Activated CD8-positive, alpha-beta T cell treated with anti-CD3 and anti-CD28 coated beads for 36 hours (primary cell): ENCODE data around the gene SLC6A19. TPM values are rescaled to one million over a fixed set of nuclear protein-coding genes. Genes with fewer than 3 reads are reported as not detected.

ENCODE experiments used
- ATAC-seq: fragments of 200-7000 bp; cut with Tn5 transposase; one replicate; pipeline ENCODE4 v1.10.0; 2021; ENCODE audit warnings: mild to moderate bottlenecking, moderate library complexity
- CTCF ChIA-PET: fragments of 350-600 bp; sonication (Branson Sonifier 250); formaldehyde crosslinking; loops from one replicate; lab custom pipeline; 2021; ENCODE audit warnings: antibody characterized with exemption; lab: Charles Lee
- POLR2A ChIA-PET: fragments of 350-600 bp; sonication (Branson Sonifier 250); formaldehyde crosslinking; loops from one replicate; lab custom pipeline; 2021; ENCODE audit warnings: antibody characterized with exemption; lab: Charles Lee
- DNase-seq: peaks from one replicate; pipeline ENCODE4 v3.0.0-alpha.2; 2020
- H3K27ac Mint-ChIP-seq: one replicate; pipeline ENCODE4 v1.8.0; 2021; ENCODE audit warnings: mild to moderate bottlenecking, mixed read lengths
- H3K27me3 Mint-ChIP-seq: one replicate; pipeline ENCODE4 v1.8.0; 2021; ENCODE audit warnings: mixed read lengths
- H3K36me3 Mint-ChIP-seq: one replicate; pipeline ENCODE4 v1.8.0; 2021; ENCODE audit warnings: low read depth, mixed read lengths
- H3K4me1 Mint-ChIP-seq: one replicate; pipeline ENCODE4 v1.8.0; 2021; ENCODE audit warnings: low read depth, mixed read lengths
- H3K4me3 Mint-ChIP-seq: one replicate; pipeline ENCODE4 v1.8.0; 2021; ENCODE audit warnings: mild to moderate bottlenecking, moderate library complexity, mixed read lengths
- H3K9me3 Mint-ChIP-seq: one replicate; pipeline ENCODE4 v1.8.0; 2021; ENCODE audit warnings: mixed read lengths
- intact Hi-C: fragments of 100-400 bp; cut with micrococcal nuclease; formaldehyde crosslinking; loops from one replicate; pipeline ENCODE4 v1.10.0; 2022
- total RNA-seq, 2 experiments: library from RNA; stranded (reverse); gene quantifications; one replicate each; pipeline ENCODE4 v1.2.3, GENCODE V29; 2021
- TF ChIP-seq, protein P1 (sequence below): fragments of 200-600 bp; IDR thresholded peaks from one replicate; pipeline ENCODE4 v1.8.0; 2022; ENCODE audit warnings: antibody characterized with exemption, mild to moderate bottlenecking

SLC6A19 gene
- total RNA-seq, 2 experiments from 2014 or later, result not detected

DNA sequence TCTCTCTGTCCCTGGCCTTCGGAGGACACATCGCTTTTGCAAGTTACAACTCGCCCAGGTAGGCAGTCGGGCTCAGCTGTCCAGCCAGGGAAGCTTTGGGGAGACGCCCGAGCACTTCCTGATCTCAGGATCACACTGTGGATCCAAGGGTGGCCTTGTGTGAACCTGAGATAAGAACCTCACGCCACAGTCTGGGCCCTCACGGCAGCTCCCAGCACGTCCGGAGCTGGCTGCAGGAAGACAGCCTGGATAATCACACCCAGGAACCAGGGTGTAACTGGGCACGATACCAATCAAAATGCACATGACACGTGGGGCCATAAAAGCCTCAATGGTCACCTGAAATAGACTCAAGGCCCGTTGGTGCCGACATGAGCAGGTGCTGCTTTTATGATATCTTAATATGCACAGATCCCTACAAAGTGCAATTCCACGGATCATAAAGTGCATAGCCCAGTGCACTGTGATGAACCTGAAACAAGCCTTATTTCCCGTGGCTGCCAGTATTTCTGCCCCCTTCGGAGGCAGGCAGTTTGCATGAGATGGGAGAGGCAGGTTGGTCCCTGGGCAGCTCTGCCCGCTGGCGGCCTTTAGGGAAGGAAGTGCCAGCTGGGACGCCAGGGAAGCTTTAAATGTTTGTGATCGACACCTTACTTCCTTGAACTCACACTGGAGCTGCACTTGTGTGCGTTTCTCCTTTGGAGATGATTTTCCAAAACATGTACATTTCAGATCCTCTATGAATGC, 38.3 kb downstream of the SLC6A19 start:
- no peaks in the 10 kb centered on the region for H3K36me3 Mint-ChIP-seq
- H3K9me3 Mint-ChIP-seq, result peaks cover 14% of the 10 kb centered on the region
- ATAC-seq, result no peak
- TF ChIP-seq, protein P1, sequence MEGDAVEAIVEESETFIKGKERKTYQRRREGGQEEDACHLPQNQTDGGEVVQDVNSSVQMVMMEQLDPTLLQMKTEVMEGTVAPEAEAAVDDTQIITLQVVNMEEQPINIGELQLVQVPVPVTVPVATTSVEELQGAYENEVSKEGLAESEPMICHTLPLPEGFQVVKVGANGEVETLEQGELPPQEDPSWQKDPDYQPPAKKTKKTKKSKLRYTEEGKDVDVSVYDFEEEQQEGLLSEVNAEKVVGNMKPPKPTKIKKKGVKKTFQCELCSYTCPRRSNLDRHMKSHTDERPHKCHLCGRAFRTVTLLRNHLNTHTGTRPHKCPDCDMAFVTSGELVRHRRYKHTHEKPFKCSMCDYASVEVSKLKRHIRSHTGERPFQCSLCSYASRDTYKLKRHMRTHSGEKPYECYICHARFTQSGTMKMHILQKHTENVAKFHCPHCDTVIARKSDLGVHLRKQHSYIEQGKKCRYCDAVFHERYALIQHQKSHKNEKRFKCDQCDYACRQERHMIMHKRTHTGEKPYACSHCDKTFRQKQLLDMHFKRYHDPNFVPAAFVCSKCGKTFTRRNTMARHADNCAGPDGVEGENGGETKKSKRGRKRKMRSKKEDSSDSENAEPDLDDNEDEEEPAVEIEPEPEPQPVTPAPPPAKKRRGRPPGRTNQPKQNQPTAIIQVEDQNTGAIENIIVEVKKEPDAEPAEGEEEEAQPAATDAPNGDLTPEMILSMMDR, result no peak
- H3K27ac Mint-ChIP-seq, result no peak overlapping the region
- intact Hi-C loops, result no loop called here
- ChIA-PET POLR2A (no interaction called here), CTCF (no interaction called here)
- H3K4me3 Mint-ChIP-seq, result no peak overlapping the region
- H3K4me1 Mint-ChIP-seq, result no peaks in the 10 kb centered on the region
- no peaks in the 10 kb centered on the region for H3K27me3 Mint-ChIP-seq
- no peak for DNase-seq

DNA sequence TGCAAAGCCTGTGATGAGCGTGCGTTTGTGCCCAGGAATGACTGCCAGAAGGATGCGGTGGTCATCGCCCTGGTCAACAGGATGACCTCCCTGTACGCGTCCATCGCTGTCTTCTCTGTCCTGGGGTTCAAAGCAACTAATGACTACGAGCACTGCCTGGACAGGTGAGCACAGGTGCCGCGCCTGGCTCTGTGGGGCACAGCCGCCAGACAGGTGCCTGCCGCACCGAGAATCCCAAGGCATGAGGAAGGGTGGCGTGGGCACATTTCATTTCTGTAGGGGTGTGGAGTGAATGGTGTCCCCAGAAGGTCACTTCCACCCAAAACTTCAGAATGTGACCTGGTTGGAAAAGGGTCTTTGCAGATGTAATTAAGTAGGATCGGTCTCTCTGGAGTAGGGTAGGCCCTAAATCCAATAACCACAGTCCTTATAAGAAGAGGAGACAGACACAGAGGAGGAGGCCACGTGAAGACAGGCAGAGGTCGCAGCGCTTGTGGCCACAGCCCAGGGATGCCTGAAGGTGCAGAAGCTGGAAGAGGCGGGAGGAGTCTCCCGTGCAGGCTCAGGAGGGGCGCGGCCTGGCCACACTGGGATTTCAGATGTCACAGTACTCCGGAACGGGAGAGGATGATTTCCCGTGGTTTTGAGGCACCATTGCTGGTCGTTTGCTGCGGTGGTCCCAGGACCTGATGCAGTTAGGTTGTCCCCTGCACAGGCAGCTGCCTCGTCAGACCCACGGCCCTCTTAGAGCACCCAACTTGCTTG, 39.3 kb downstream of the SLC6A19 start:
- Mint-ChIP-seq H3K27ac (no peak overlapping the region), H3K27me3 (no peaks in the 10 kb centered on the region), H3K9me3 (peaks cover 12% of the 10 kb centered on the region), H3K4me1 (no peaks in the 10 kb centered on the region), H3K4me3 (no peak overlapping the region), H3K36me3 (no peaks in the 10 kb centered on the region)
- TF ChIP-seq, protein P1, result no peak
- DNase-seq, result no peak
- intact Hi-C loops, result no loop called here
- ATAC-seq, result no peak
- POLR2A ChIA-PET, result no interaction called here
- CTCF ChIA-PET, result no interaction called here

DNA sequence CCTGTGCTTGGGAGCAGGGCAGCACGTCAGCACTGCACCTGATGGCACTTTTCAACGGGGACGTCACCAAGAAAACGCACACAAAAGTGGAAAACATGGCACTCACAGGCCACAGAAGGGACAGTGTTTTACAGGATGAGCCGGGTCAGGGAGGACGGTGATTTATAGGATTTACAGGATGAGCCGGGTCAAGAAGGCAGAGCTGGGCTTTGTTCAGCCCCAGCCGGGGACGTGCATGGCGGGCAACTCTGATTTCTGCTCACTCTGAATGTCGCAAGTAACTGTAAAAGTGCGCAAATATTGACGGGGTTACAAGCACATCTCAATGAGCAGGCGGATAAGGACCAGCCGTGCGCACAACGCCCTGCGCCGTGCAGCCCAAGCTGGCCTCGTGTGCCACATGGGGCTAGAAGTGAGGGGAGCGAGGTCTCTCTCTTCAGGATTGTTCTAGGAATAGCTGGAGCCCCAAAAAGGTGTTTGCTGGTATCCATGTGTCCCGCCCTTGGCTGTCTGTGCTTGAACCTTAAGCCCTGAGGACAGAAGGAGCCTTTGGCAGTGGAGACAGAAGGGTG, 40.2 kb downstream of the SLC6A19 start:
- intact Hi-C loops, result no loop called here
- Mint-ChIP-seq H3K4me1 (no peaks in the 10 kb centered on the region), H3K9me3 (peaks cover 2% of the 10 kb centered on the region), H3K27ac (no peak overlapping the region), H3K4me3 (no peak overlapping the region), H3K27me3 (no peaks in the 10 kb centered on the region), H3K36me3 (no peaks in the 10 kb centered on the region)
- POLR2A ChIA-PET, result no interaction called here
- DNase-seq, result no peak
- CTCF ChIA-PET, result no interaction called here
- TF ChIP-seq, protein P1, result no peak
- no peak for ATAC-seq

DNA sequence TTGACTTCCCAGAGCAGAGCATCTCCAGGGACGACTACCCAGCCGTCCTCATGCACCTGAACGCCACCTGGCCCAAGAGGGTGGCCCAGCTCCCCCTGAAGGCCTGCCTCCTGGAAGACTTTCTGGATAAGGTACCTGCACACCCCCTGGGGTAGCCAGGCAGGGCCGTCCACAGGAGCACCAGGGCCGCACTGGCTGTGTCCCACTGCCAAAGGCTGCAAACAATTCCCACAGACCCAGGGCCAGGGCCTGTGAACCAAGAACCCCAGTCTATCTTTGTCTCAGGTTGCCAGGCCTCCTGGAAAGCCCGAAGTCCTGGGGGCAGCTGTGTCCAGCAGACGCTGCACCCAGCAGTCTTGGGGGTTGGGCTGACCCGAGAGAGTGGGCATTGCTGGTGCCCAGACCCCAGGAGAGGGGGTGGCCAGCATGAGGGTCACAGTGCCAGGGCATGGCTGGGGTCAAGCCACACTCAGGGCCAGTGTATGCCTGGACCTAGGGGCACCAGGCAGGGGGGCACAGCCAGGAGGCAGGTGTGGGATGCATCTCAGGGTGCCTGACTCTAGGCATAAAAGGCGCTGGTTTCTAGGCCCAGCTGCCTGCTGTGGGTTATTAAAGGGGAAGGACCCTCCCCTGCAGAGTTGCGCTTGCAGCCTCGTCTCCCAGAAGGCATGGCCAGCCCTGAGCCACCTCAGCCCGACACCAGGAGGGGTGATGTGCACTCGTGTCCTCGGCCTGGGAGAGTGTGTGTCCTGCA, 41.5 kb downstream of the SLC6A19 start:
- intact Hi-C loops, result no loop called here
- Mint-ChIP-seq H3K9me3 (no peaks in the 10 kb centered on the region), H3K4me1 (no peaks in the 10 kb centered on the region), H3K27ac (no peak overlapping the region), H3K36me3 (no peaks in the 10 kb centered on the region), H3K27me3 (peaks cover 7% of the 10 kb centered on the region), H3K4me3 (no peak overlapping the region)
- ATAC-seq (no peak), DNase-seq (no peak)
- TF ChIP-seq, protein P1, result no peak
- CTCF ChIA-PET, result no interaction called here
- POLR2A ChIA-PET, result no interaction called here
